NCI-H69 (cell line): ENCODE data around the gene TTLL11.

ENCODE experiments used
- DNase-seq: peaks from one replicate; lab custom pipeline; 2025; lab: John Stamatoyannopoulos, UW

TTLL11 gene

GRCh38 chr9:122051351-122052321, 41.5 kb downstream of the TTLL11 start:
- DNase-seq: no peak

DNA sequence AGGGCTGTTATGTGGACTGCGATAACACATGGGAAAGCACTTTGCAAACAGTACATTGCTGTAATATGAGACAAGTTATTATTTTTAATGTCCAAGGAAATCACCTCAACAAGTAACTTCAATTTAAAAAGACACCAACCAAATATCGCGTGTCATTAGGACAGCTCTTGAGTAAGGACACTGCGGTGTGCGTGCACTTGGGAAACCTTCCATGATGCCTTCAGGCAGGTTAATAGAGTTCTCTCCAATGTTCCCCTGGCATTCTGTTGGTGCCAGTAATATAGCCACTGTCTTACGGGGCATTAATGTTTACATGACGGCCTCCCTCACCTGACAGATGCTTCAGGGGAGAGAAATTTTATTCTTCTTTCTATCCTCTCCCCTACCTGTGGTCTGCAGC, 42.9 kb downstream of the TTLL11 start:
- DNase-seq: peak; percentile 10

DNA sequence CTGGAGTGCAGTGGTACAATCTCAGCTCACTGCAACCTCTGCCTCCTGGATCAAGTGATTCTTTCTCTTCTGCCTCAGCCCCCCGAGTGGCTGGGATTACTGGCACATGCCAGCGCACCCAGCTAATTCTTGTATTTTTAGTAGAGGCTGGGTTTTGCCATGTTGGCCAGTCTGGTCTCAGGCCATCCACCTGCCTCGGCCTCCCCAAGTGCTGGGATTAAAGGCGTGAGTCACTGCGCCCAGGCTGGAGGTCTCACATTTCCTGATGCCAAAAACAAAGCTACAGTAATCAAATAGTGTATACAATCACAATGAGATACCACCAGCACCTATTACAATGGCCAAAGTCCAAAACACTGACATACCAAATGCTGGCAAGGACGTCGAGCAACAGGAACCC, 51.1 kb downstream of the TTLL11 start:
- DNase-seq: no peak

DNA sequence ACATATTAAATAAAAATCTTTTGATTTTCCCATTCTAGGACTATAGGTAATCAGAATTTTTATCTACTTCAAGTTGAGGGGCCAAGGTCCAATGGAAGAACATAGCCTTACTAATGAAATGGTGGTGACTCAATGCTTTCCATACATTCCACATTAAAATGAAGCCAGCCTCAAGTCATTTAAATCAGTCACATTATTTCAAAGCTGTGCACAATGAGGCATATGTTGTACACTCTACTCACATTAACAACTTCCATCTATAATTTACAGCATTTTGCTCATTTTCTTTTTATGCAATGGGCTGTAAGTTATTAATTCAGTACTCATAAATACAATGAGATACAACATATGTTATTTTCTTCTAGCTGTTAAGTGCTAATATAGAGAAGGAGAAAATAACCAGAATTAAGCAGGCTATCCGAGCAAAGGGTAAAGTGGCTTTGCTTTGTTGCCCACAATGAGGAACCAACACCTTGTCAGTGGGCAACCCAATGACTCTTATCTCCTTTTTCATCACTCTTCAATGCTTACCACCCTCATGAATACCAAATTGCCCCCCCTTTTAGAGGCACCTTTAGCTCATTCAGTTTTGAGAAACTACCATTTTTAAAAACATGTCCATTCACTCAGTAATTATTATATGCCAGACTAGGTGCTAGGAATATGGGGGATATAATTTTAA, 52.4 kb downstream of the TTLL11 start:
- no peak for DNase-seq

DNA sequence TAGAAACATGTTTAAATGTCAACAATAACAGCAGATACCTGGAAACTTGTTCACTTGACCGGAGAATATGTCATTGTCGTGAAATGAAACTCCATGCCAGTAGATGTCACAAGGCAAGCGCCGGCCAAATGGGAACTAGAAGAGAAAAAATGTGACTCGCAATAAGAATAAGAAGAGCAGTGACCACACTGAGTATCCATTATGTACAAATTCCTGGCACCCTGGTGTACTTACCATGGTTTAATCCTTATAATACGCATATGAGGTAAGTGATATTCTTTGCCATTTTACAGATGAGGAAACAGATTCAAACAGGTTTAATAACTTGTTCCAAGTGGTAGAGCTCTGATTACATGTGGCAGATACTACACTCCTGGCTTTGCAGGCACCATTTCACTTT, 53.9 kb downstream of the TTLL11 start:
- DNase-seq: no peak

- no peak for DNase-seq
These were observed 56.1 kb downstream of the TTLL11 start for GRCh38 chr9:122036988-122037387.

- DNase-seq: no peak
These were observed 56.7 kb downstream of the TTLL11 start for GRCh38 chr9:122036408-122036807.

DNA sequence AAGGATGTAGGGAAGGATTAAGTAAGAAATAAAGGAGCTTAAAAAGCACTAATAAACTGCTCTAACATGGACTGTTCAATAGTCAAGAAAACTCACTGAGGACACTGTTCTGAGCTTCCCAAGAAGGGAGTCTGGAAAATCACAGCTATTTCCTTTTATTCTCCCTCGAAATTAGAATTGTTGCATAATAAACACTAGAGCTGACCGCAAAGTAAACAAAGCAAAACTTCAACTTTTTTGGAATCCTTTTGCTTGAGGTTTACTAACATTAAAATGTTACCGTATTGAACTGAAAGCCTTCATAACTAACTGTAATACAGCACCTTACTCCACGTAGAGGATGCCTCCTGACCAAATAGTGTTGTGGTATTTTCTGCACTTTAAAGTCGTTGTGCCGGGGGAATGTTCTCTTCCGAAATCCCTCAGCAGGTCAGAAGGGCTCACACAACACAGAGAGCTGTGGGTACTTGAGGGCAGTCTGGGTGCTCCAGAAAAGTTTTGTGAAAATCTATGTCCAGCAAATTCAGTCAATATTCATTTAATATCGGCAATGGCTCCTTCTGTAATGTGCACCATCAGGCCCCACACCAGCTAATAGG, 59.2 kb downstream of the TTLL11 start:
- no peak for DNase-seq

DNA sequence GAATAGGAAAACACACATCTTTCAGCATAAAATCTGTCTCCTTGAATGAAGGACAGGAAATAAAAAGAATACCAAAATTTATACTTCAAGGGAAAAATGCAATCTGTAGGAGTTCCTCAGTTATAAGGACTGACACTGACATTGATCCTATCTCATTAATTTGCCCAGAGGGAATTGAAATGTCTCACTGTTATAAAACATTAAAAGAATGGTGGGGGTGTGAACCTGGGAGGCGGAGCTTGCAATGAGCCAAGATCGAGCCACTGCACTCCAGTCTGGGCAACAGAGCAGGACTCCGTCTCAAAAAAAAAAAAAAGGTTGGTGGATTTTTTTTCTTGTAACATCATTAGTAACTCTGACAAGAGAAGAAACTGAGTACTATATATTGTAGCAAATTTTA, 60.8 kb downstream of the TTLL11 start:
- DNase-seq: no peak

DNA sequence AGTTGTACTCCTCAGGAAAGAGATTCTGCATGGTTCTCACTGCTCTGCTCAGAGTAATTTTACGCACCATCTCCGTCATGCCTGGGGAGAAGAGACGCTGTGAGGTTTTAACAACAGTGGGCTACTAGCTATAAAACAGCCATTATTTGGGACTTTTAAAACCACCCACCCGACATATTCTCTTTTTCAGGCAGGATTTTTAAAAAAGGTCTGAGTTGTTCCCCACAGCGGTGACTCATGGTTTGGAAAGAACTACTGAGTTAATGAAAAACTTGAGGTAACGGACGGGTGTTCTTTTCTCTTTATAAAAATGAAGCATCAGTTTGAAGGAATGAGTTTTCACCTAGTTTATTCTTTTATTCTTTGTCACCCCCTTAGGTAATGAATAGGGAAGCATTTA, 61.3 kb downstream of the TTLL11 start:
- DNase-seq: no peak

- no peak for DNase-seq
These were observed 62.0 kb downstream of the TTLL11 start for GRCh38 chr9:122031157-122031556.

DNA sequence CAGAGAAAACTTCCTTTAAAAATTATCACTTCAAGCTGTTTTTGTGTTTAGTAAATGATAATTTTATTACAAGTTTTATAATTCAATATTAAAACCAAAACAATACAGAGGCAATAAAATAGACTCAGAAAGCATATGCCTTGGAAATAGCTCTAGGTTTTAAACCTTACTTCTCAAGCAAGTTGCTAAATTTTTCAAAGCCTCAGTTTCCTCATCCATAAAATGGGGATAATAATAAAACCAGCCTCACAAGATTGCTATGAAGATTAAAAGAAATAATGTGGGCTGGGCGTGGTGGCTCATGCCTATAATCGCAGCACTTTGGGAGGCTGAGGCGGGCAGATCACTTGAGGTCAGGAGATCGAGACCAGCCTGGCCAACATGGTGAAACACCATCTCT, 62.8 kb downstream of the TTLL11 start:
- no peak for DNase-seq

DNA sequence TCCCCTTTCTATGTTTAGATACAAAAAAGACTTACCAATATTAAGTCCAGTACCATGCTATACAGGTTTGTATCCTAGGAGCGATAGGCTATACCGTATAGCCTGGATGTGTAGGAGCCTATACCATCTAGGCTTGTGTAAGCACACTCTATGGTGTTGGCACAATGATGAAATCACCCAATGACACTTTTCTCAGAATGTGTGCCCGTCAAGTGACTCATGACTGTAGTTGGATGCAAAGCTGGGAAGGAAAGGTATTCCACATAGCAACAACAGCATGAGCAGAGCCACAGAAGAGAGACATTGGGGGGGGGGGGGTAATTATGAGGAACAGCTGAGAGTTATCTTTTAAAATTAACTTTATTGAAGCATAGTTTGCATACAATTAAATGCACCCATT, 63.2 kb downstream of the TTLL11 start:
- DNase-seq: no peak

DNA sequence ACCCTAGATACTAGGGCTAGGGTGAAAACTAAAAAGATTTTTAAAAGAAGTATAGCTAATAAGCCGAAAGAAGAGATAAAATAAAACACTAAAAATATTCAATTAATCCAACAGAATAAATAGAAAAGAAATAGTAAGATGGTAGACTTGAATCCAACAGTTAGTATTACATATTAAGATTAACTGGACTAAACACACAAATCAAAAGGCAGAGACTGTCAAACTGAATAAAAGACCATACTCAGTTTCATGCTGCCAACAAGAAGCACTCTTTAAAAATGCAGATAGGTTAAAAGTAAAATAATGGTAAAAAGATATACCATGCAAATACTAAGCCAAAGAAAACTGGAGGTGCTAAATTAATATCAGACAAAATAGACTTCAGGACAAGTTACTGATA, 65.0 kb downstream of the TTLL11 start:
- DNase-seq: no peak

- DNase-seq: no peak
These were observed 72.7 kb downstream of the TTLL11 start for GRCh38 chr9:122020398-122020797.

DNA sequence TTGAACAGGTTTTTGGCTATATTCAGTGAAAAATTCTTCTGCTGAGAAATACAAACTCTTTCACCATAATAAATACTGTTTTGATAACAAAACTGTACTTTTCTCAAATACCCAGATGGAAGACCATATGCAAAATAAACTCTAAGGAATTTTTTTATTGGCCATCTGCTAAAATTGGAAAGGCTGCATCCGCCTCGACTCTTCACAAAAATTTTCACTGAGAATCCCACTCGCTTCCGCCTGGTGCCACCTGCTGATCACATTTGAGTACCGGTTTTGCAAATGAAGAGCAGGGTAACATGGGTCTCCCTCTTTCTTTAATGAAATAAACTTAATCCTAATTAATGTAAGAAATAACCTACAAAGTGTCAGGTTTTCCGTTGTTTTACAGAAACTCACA, 76.4 kb downstream of the TTLL11 start:
- DNase-seq: peak; percentile 48

GRCh38 chr9:122016309-122016708, 76.8 kb downstream of the TTLL11 start:
- no peak for DNase-seq

DNA sequence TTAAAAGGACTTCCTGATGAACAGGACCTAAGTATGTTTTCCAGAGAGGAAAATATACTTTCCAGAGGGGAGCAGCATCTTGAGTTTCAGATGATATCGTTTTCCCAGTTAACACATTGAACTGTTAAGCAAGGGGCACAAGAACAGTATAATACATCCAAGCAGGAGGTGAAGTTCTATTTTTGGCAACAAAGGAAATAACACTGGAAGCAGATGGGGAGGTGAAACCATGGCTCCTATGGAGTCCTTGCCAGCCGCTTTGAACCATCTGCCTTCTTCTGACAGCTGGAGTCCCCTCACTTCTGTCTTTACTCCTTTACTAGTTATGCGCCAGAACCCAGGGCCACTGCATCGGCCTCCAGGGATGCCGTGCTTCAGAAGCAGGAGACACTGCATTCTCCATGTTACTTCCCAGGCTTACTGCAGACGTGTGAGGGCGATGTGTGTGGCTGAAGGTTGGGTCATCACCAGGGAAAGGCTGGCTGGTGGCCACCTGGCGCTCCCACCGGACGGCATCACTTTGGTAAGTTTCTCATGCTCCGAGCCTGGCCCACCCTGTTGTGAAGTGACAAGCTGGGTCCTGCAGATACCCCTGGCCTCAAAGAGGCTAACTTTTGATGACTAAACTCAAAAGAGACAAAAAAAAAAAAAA, 77.8 kb downstream of the TTLL11 start:
- DNase-seq: peak; percentile 94

DNA sequence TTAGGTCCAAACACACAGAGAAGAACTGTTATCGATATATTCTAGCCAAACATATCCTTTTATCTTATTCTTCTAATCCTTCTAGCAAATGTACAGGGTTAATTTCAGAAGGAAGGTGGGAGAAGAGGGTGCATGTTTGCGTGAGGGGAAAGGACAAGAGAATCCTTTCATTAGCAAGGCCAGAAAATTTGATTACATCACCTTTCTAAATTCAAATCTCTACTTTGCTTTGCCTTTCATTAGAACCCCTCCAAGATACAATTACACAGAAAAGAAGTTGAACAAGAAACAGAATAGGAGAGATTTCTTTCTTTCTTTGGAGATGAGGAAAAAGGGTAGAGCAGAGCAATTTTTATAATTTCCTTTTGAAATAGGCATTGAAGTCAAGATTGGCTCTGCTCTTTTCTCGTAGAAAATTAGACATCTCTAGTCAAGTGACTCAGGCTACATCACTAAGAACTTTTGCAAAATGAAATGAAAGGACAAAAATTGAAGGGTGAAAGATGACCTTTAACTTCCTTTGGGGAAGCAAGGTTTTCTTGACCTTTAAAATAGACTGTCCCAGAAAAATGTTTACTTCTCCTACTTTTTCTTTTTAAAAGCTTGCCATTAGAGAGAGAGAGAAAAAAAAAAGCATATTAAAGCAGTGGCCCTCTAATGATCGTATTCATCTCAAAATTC, 81.2 kb downstream of the TTLL11 start:
- DNase-seq: no peak

DNA sequence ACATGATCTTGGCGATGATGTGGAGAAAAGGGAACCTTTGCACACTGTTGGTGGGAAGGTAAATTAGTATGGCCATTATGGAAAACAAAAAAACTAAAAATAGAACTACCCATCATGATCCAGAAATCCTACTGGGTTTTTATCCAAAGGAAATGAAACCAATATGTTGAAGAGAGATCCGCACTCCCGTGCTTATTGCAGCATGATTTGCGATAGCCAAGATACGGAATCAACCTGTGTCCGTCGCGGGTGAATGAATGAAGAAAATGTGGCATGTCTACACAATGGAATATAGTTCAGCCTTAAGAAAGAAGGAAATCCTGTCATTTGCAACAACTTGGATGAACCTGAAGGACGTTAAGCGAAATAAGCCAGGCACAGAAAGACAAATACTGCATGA, 84.5 kb downstream of the TTLL11 start:
- no peak for DNase-seq

DNA sequence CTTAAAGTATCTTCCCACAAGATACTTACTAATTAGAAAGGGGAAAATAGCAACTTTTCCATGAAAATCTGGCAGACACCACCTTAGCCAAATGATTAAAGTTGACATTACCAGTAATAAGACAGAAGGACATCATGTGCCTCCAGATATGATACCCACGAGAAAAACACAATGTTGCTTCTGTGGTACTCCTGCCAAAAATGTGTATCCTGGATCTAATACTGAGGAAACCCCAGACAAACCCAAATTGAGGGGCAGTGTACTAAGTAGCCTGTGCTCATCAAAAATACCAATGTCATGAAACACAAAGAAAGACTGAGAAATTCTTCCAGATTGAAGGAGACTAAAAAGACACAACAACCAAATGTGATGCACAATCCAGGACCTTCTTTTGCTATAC, 85.3 kb downstream of the TTLL11 start:
- no peak for DNase-seq

DNA sequence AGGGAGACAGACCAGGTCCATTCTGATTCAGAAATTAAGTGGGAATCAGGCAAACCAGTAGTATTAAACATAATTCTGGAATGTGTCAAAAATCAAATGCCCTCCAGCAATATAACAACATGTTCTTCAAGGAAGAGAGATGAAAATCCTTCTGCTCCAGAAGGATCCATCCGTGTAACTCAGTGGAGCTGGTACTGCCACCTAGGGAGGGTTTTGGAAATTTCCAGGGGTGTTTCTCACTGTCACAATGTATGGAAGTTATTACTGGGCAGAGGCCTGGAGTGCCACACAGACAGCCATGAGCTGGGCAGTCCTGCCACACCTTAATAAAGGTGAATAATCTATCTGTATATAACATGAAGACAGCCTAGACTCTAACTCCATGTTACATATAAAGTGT, 87.5 kb downstream of the TTLL11 start:
- DNase-seq: peak; percentile 61
